ENCODE data around the gene L3MBTL2. TPM values are rescaled to one million over a fixed set of nuclear protein-coding genes. Genes with fewer than 3 reads are reported as not detected.

Gene L3MBTL2
- total and polyA plus RNA-seq, 2 of the 13 experiments (the other 11 are each of a cell fraction or from before 2014, with no cell fraction given), result 13.8 to 33.7 TPM

GRCh38 chr22:41271787-41272186 is 66.7 kb downstream of the L3MBTL2 start:
- no peak; the same call in 1 of the 3 replicates for ATAC-seq
- no peak for FAIRE-seq
- Histone ChIP-seq H3K79me2 (ENCODE audit: insufficient read depth, low read length) (no peaks in the 10 kb centered on the region), H3K4me2 (ENCODE audit: low read depth, low read length) (no peak overlapping the region), H3K9ac (ENCODE audit: insufficient read depth, low read depth, low read length) (no peak overlapping the region), H3K36me3 (replicated peaks in 1 of 2; ENCODE audit: control insufficient read depth in 1 of 2, insufficient read depth in 2 of 2, low read length in 2 of 2) (peaks cover 33 to 73% of the 10 kb centered on the region in 2 experiments), H3K9me3 (ENCODE audit: low read length) (no peaks in the 10 kb centered on the region), H3K27me3 (ENCODE audit: control insufficient read depth in 1 of 2, insufficient read depth in 2 of 2, low read length in 2 of 2) (no peaks in the 10 kb centered on the region), H3K4me3 (replicated peaks in 1 of 3; ENCODE audit: insufficient read depth in 1 of 3, low read depth in 2 of 3, low read length in 3 of 3) (no peak overlapping the region), H3K4me1 (ENCODE audit: insufficient read depth, low read length) (no peaks in the 10 kb centered on the region), H3K27ac (ENCODE audit: extremely low read length, insufficient read depth, low read length) (no peak overlapping the region), H4K20me1 (ENCODE audit: insufficient read depth, low read length) (no peaks in the 10 kb centered on the region), H2AFZ (ENCODE audit: low read length) (no peak overlapping the region)
- TF ChIP-seq AGO2 (optimal IDR thresholded peaks at IDR 0.05; ENCODE audit: low read depth, low read length) (peak; percentile 48), NCOA2 (CRISPR knock-in tag; IDR thresholded peaks at IDR 0.05) (no peak)
- in situ Hi-C loops (cut with HindIII; ENCODE audit: extremely low pct_ligation_motif_present, low pct_unique_long_range_greater_than_20kb) (no loop called here), intact Hi-C loops (cut with micrococcal nuclease; ENCODE audit: unreplicated experiment) (no loop called here)
- BruUV-seq (replicated peaks), result no TSS peak
- POLR2A ChIA-PET, result no interaction called here
- 93% methylated on average over 5 of the region's 9 CpGs for WGBS (ENCODE audit: low lambda C conversion rate)
- CTCF ChIA-PET (ENCODE audit: low intra/inter-chr PET ratio, low total read pairs), result no interaction called here
- DNase-seq (ENCODE audit: low spot score), result no peak

GRCh38 chr22:41273128-41273527 is 68.0 kb downstream of the L3MBTL2 start:
- H3K36me3 ChIP-seq (replicated peaks in 1 of 2; ENCODE audit: control insufficient read depth in 1 of 2, insufficient read depth in 2 of 2, low read length in 2 of 2), result peaks cover 27 to 69% of the 10 kb centered on the region in 2 experiments
- no peak for ATAC-seq
- CTCF ChIA-PET (ENCODE audit: low intra/inter-chr PET ratio, low total read pairs), result no interaction called here
- TF ChIP-seq ZNF878 (CRISPR knock-in tag; IDR thresholded peaks at IDR 0.05), result no peak
- TF ChIP-seq HIC2 (CRISPR knock-in tag; IDR thresholded peaks at IDR 0.05; ENCODE audit: low read depth), result no peak
- TF ChIP-seq ZNF276 (CRISPR knock-in tag; IDR thresholded peaks at IDR 0.05; ENCODE audit: low read depth), result no peak
- TF ChIP-seq BATF2 (CRISPR knock-in tag; IDR thresholded peaks at IDR 0.05), result no peak
- no peak for TF ChIP-seq ZZZ3 (CRISPR knock-in tag; IDR thresholded peaks at IDR 0.05; ENCODE audit: borderline replicate concordance)
- TF ChIP-seq ZNF776 (CRISPR knock-in tag; IDR thresholded peaks at IDR 0.05), result no peak
- TF ChIP-seq DR1 (CRISPR knock-in tag; IDR thresholded peaks at IDR 0.05), result no peak
- no peak for TF ChIP-seq ZNF549 (CRISPR knock-in tag; IDR thresholded peaks at IDR 0.05)
- TF ChIP-seq NFE2 (CRISPR knock-in tag; IDR thresholded peaks at IDR 0.05), result no peak
- no peak for TF ChIP-seq CSRNP2 (CRISPR knock-in tag; conservative IDR thresholded peaks at IDR 0.05; ENCODE audit: low read depth)
- no peak for TF ChIP-seq ZNF484 (CRISPR knock-in tag; IDR thresholded peaks at IDR 0.05; ENCODE audit: borderline replicate concordance, low read depth)
- TF ChIP-seq ZNF839 (CRISPR knock-in tag; IDR thresholded peaks at IDR 0.05; ENCODE audit: borderline replicate concordance), result no peak

More at GRCh38 chr22:41273128-41273527, 68.0 kb downstream of the L3MBTL2 start:
- Histone ChIP-seq H2AFZ (ENCODE audit: low read length) (no peak overlapping the region), H3K27ac (ENCODE audit: extremely low read length, insufficient read depth, low read length) (no peak overlapping the region), H3K9ac (ENCODE audit: insufficient read depth, low read depth, low read length) (no peak overlapping the region), H3K4me1 (ENCODE audit: insufficient read depth, low read length) (no peaks in the 10 kb centered on the region), H4K20me1 (ENCODE audit: insufficient read depth, low read length) (no peaks in the 10 kb centered on the region), H3K4me3 (replicated peaks in 1 of 3; ENCODE audit: insufficient read depth in 1 of 3, low read depth in 2 of 3, low read length in 3 of 3) (no peak overlapping the region), H3K9me3 (ENCODE audit: low read length) (no peaks in the 10 kb centered on the region), H3K79me2 (ENCODE audit: insufficient read depth, low read length) (no peaks in the 10 kb centered on the region), H3K27me3 (ENCODE audit: control insufficient read depth in 1 of 2, insufficient read depth in 2 of 2, low read length in 2 of 2) (no peaks in the 10 kb centered on the region), H3K4me2 (ENCODE audit: low read depth, low read length) (no peak overlapping the region)
- FAIRE-seq (no peak), DNase-seq (ENCODE audit: low spot score) (no peak)
- intact Hi-C loops (cut with micrococcal nuclease; ENCODE audit: unreplicated experiment) (no loop called here), in situ Hi-C loops (cut with HindIII; ENCODE audit: extremely low pct_ligation_motif_present, low pct_unique_long_range_greater_than_20kb) (no loop called here)
- no TSS peak for BruUV-seq (replicated peaks)
- 97% methylated on average over 7 of the region's 7 CpGs for WGBS (ENCODE audit: low lambda C conversion rate)
- POLR2A ChIA-PET, result no interaction called here
